ENCODE results near the gene RNU6-1. TPM values are rescaled to one million over a fixed set of nuclear protein-coding genes. Genes with fewer than 3 reads are reported as not detected.

Gene RNU6-1
- total RNA-seq, 1 experiment from 2014 or later, result not detected

GRCh38 chr15:67878712-67879206 lies 38.9 kb upstream of the RNU6-1 start (continued):
- TF ChIP-seq STAT6 (CRISPR knock-in tag; conservative IDR thresholded peaks at IDR 0.05; ENCODE audit: low read depth) (no peak), CREM (CRISPR knock-in tag; IDR thresholded peaks at IDR 0.05) (no peak), ATF6 (CRISPR knock-in tag; IDR thresholded peaks at IDR 0.05) (no peak), MXD4 (CRISPR knock-in tag; IDR thresholded peaks at IDR 0.05; ENCODE audit: borderline replicate concordance) (no peak), ZMAT4 (CRISPR knock-in tag; IDR thresholded peaks at IDR 0.05) (no peak), TP53 (CRISPR knock-in tag; IDR thresholded peaks at IDR 0.05) (no peak), ZNF281 (CRISPR knock-in tag; IDR thresholded peaks at IDR 0.05) (no peak)

GRCh38 chr15:67873777-67874176 lies 33.9 kb upstream of the RNU6-1 start:
- DNase-seq (ENCODE audit: low spot score) (no peak), ATAC-seq (no peak)
- no peaks in the 10 kb centered on the region for H3K4me1 Mint-ChIP-seq
- TF ChIP-seq ZNF512 (CRISPR knock-in tag; IDR thresholded peaks at IDR 0.05; ENCODE audit: borderline replicate concordance) (no peak), PREB (CRISPR knock-in tag; IDR thresholded peaks at IDR 0.05; ENCODE audit: borderline replicate concordance) (no peak), SOX15 (CRISPR knock-in tag; IDR thresholded peaks at IDR 0.05) (no peak), ZNF138 (CRISPR knock-in tag; conservative IDR thresholded peaks at IDR 0.05) (no peak), ZNF281 (CRISPR knock-in tag; IDR thresholded peaks at IDR 0.05) (no peak)
- peaks cover 5% of the 10 kb centered on the region for H3K27me3 Mint-ChIP-seq (ENCODE audit: low read depth)
- H3K9me3 Mint-ChIP-seq, result peaks cover 37% of the 10 kb centered on the region
- H3K4me3 Mint-ChIP-seq, result no peak overlapping the region
- H3K36me3 Mint-ChIP-seq, result peaks cover 12% of the 10 kb centered on the region
- H3K27ac Mint-ChIP-seq, result no peak overlapping the region
- POLR2A ChIA-PET, result no interaction called here
- CTCF ChIA-PET, result no interaction called here
